Lower leg skin (tissue), 3 donors: Measurements from ENCODE around the gene PPME1.

Source experiments
- CTCF ChIP-seq, 3 donors: fragments of 450-650 bp; IDR thresholded peaks; one replicate each; pipeline ENCODE4 v1.5.1; 2016; ENCODE audit warnings: antibody characterized with exemption in 3 of 3, mild to moderate bottlenecking in 3 of 3, moderate library complexity in 2 of 3
- POLR2A ChIP-seq, 2 donors: fragments of 450-650 bp; IDR thresholded peaks; one replicate each; pipeline ENCODE4 v1.6.1; 2016 to 2017; ENCODE audit warnings: antibody characterized with exemption in 2 of 2, mild to moderate bottlenecking in 1 of 2, moderate library complexity in 1 of 2

DNA sequence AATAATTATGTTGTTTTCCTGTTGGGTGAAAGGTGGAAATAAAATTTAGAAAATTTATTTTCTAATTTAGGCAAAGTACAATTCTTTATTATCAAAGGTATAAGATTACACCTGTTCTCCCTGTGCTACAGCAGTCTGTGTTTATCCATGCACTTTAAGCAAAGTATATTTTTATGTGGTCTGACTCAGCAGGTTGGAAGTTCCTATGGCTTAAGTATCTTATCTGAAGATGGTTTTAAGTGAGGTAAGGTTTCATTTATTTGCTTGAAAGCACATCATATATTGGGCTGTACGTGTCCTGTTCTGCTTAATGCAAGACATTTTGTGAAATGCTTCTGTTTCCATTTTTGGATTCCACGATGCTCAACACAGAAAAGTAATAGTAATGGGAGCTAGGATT is 14.6 kb downstream of the PPME1 start:
- no peak for TF ChIP-seq CTCF (IDR thresholded peaks at IDR 0.05)
- TF ChIP-seq POLR2A (IDR thresholded peaks at IDR 0.05) = no peak
